Colonic mucosa (tissue), 4 donors: ENCODE measurements around the gene ABLIM2. TPM values are rescaled to one million over a fixed set of nuclear protein-coding genes. Genes with fewer than 3 reads are reported as not detected.

Experiments used
- DNase-seq: peaks from one replicate; pipeline ENCODE4 v3.0.0-alpha.2; 2020
- H3K27ac ChIP-seq: fragments of 200-600 bp; one replicate; pipeline ENCODE4 v1.8.0; 2021
- H3K27me3 ChIP-seq: fragments of 200-600 bp; one replicate; pipeline ENCODE4 v1.8.0; 2021
- H3K36me3 ChIP-seq: fragments of 200-600 bp; one replicate; pipeline ENCODE4 v1.8.0; 2021
- H3K4me1 ChIP-seq: fragments of 200-600 bp; one replicate; pipeline ENCODE4 v1.8.0; 2021; ENCODE audit warnings: mild to moderate bottlenecking
- H3K4me3 ChIP-seq: fragments of 200-600 bp; one replicate; pipeline ENCODE4 v1.8.0; 2021
- H3K9ac ChIP-seq, 2 donors: one replicate each; pipeline ENCODE4 v1.7.0; 2013; ENCODE audit warnings: control low read depth in 2 of 2, low read depth in 2 of 2, low read length in 2 of 2
- H3K9me3 ChIP-seq: fragments of 200-600 bp; one replicate; pipeline ENCODE4 v1.8.0; 2021
- CTCF ChIP-seq: fragments of 200-600 bp; IDR thresholded peaks from one replicate; pipeline ENCODE4 v1.8.0; 2022; ENCODE audit warnings: antibody characterized with exemption, mild to moderate bottlenecking
- intact Hi-C: fragments of 100-400 bp; cut with DNase I; formaldehyde crosslinking; loops from one replicate; pipeline ENCODE4 v1.14.1; 2022
- total RNA-seq, 2 donors: library from RNA; stranded (reverse); fragmentation: NEBNext Ultra II Directional in 1 of 2; extraction: Animal tissue kit (Norgen Biotek cat#: 25700) in 1 of 2; gene quantifications; one replicate each; pipeline ENCODE4 v1.2.1, GENCODE V29; 2021
- donor health status: healthy.
- donor health status: DM: no; HTN: no; CAD: no.
- donor health status: DM: no; HTN: no; CAD: no.

The ABLIM2 gene
- total RNA-seq, 2 donors from 2014 or later, result 11.1 to 11.5 TPM

GRCh38 chr4:8159537-8160232 is 1.1 kb upstream of the ABLIM2 start:
- peaks cover 7% of the 10 kb centered on the region for H3K4me1 ChIP-seq
- peak overlapping the region; percentile 76 to 81 for H3K9ac ChIP-seq
- H3K9me3 ChIP-seq, result no peaks in the 10 kb centered on the region
- H3K36me3 ChIP-seq, result no peaks in the 10 kb centered on the region
- no peak overlapping the region for H3K27ac ChIP-seq
- TF ChIP-seq CTCF, result no peak
- intact Hi-C loops, result no loop called here
- peaks cover 7% of the 10 kb centered on the region for H3K27me3 ChIP-seq
- H3K4me3 ChIP-seq, result peak overlapping the region; percentile 59
- DNase-seq, result no peak

- Histone ChIP-seq H3K27ac (no peak overlapping the region), H3K36me3 (no peaks in the 10 kb centered on the region)
- DNase-seq, result no peak
Observed at GRCh38 chr4:8157944-8158709, 486 bp downstream of the ABLIM2 start.

GRCh38 chr4:8157496-8157895 is 1.1 kb downstream of the ABLIM2 start:
- Histone ChIP-seq H3K9me3 (no peaks in the 10 kb centered on the region), H3K27me3 (peaks cover 7% of the 10 kb centered on the region), H3K36me3 (no peaks in the 10 kb centered on the region), H3K4me3 (peak overlapping the region; percentile 84), H3K4me1 (peaks cover 7% of the 10 kb centered on the region), H3K27ac (no peak overlapping the region), H3K9ac (no peak overlapping the region)
- DNase-seq, result no peak
- intact Hi-C loops, result no loop called here
- TF ChIP-seq CTCF, result no peak

More at GRCh38 chr4:8157944-8158709, 486 bp downstream of the ABLIM2 start:
- Histone ChIP-seq H3K9me3 (no peaks in the 10 kb centered on the region), H3K4me3 (peak overlapping the region; percentile 84), H3K9ac (peak overlapping the region; percentile 54 to 55), H3K4me1 (peaks cover 7% of the 10 kb centered on the region), H3K27me3 (peaks cover 7% of the 10 kb centered on the region)
- intact Hi-C loops, result no loop called here
- no peak for TF ChIP-seq CTCF

- Histone ChIP-seq H3K4me1 (peaks cover 7% of the 10 kb centered on the region), H3K9me3 (no peaks in the 10 kb centered on the region), H3K9ac (no peak overlapping the region), H3K27me3 (peaks cover 7% of the 10 kb centered on the region), H3K4me3 (no peak overlapping the region), H3K36me3 (no peaks in the 10 kb centered on the region), H3K27ac (no peak overlapping the region)
- no peak for TF ChIP-seq CTCF
- no peak for DNase-seq
- intact Hi-C loops, result no loop called here
Observed at GRCh38 chr4:8156617-8157016, 2.0 kb downstream of the ABLIM2 start.

GRCh38 chr4:8155660-8156421 is 2.8 kb downstream of the ABLIM2 start:
- Histone ChIP-seq H3K9ac (no peak overlapping the region), H3K4me1 (peaks cover 7% of the 10 kb centered on the region), H3K27me3 (peaks cover 7% of the 10 kb centered on the region), H3K27ac (no peak overlapping the region), H3K4me3 (no peak overlapping the region), H3K9me3 (no peaks in the 10 kb centered on the region), H3K36me3 (no peaks in the 10 kb centered on the region)
- no peak for TF ChIP-seq CTCF
- intact Hi-C loops, result no loop called here
- no peak for DNase-seq
